Omental fat pad (tissue), 4 donors: ENCODE measurements around the gene PITPNC1. TPM values are rescaled to one million over a fixed set of nuclear protein-coding genes. Genes with fewer than 3 reads are reported as not detected.
"Not testable (repeated sequence)": the region's sequence is repeated elsewhere in the genome, so short reads cannot be mapped to it uniquely, and the experiment has no call there.

Source experiments
- ATAC-seq: fragments of 150-250 bp; one replicate; pipeline ENCODE4 v1.9.1; 2016; ENCODE audit warnings: mild to moderate bottlenecking, moderate library complexity; ENCODE audit not compliant: low FRiP score
- DNase-seq: peaks from one replicate; pipeline ENCODE4 v3.0.0-alpha.2; 2019; ENCODE audit warnings: low spot score
- CTCF ChIP-seq, 3 donors: fragments of 450-650 bp; IDR thresholded peaks; one replicate each; pipeline ENCODE4 v1.5.1; 2016 to 2017; ENCODE audit warnings: antibody characterized with exemption in 3 of 3, mild to moderate bottlenecking in 3 of 3, moderate library complexity in 2 of 3
- total RNA-seq, 4 donors: library from RNA; depleted of rRNA; stranded (reverse); fragments of >200 nt; gene quantifications; one replicate each; pipeline ENCODE4 v1.1.0, GENCODE V29; 2016

Gene PITPNC1
- total RNA-seq, 4 donors from 2014 or later, result 22.6 to 53.4 (median 35.0) TPM

DNA sequence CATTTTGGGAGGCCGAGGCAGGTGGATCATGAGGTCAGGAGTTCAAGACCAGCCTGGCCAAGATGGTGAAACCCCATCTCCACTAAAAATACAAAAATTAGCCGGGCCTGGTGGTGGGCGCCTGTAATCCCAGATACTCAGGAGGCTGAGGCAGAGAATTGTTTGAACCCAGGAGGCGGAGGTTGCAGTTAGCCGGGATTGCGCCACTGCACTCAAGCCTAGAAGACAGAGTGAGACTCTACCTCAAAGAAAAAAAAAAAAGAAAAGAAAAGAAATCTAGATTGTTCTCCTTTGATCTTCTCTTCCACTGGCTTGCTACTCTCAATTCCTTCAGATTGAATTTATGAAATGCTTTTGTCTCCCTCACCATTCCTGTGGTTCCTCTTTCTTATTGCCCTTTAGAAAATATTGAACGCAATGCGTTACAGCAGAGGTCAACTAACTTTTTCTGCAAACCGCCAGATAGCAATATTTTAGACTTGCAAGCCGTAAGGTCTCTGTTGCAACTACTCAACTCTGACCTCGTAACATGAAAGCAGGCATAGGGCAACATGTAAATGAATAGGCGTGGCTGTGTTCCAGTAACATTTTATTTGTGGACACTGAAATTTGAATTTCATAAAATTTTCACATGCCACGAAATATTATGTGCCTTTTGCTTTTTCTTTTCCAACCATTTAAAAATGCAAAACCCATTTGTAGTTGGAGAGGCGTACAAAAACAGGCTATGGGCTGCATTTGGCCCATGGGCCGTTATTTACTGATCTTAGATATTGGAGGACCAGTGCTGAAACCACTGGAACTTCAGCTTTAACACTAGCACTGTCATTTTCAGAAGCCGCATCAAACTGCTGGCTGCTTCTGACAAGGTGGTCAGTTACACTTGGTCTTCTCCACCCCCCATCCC lies 24.8 kb downstream of the PITPNC1 start:
- TF ChIP-seq CTCF (IDR thresholded peaks at IDR 0.05), result no peak
- DNase-seq (no peak), ATAC-seq (no peak)

- DNase-seq, result no peak
- TF ChIP-seq CTCF (IDR thresholded peaks at IDR 0.05), result no peak
- ATAC-seq, result no peak
Observed at GRCh38 chr17:67403065-67403464, 26.0 kb downstream of the PITPNC1 start.

- TF ChIP-seq CTCF (IDR thresholded peaks at IDR 0.05), result no peak
- no peak for DNase-seq
- no peak for ATAC-seq
Observed at GRCh38 chr17:67403483-67403882, 26.4 kb downstream of the PITPNC1 start.

DNA sequence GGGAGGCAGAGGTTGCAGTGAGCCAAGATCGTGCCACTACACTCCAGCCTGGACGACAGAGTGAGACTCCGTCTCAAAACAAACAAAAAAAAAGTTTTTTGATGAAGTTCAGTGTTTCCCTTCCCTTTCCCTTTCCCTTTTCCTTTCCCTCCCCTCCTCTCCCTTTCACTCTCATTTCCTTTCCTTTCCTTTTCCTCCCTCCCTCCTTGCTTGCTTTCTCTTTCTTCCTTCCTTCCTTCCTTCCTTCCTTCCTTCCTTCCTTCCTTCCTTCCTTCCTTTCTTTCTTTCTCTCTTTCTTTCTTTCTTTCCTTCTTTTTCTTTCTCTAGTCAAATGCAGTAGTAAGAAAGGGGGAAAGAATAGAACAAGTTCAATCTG lies 31.4 kb downstream of the PITPNC1 start:
- DNase-seq, ATAC-seq: not testable (repeated sequence)

- no peak for DNase-seq
- no peak for ATAC-seq
- TF ChIP-seq CTCF (IDR thresholded peaks at IDR 0.05), result no peak
Observed at GRCh38 chr17:67411397-67411796, 34.3 kb downstream of the PITPNC1 start.

- DNase-seq, result no peak
- TF ChIP-seq CTCF (IDR thresholded peaks at IDR 0.05), result no peak
Observed at GRCh38 chr17:67412032-67412431, 35.0 kb downstream of the PITPNC1 start.

GRCh38 chr17:67412941-67413340 lies 35.9 kb downstream of the PITPNC1 start:
- no peak for ATAC-seq
- TF ChIP-seq CTCF (IDR thresholded peaks at IDR 0.05), result no peak
- no peak for DNase-seq

More at GRCh38 chr17:67412032-67412431, 35.0 kb downstream of the PITPNC1 start:
- no peak for ATAC-seq
